ENCODE measurements around the gene CDH23.

CDH23 gene

GRCh38 chr10:71750124-71750841, 353.6 kb downstream of the CDH23 start:
- no peak for DNase-seq

GRCh38 chr10:71750986-71751385, 354.3 kb downstream of the CDH23 start:
- no peak for DNase-seq

GRCh38 chr10:71751515-71752224, 354.9 kb downstream of the CDH23 start:
- DNase-seq, result no peak

DNA sequence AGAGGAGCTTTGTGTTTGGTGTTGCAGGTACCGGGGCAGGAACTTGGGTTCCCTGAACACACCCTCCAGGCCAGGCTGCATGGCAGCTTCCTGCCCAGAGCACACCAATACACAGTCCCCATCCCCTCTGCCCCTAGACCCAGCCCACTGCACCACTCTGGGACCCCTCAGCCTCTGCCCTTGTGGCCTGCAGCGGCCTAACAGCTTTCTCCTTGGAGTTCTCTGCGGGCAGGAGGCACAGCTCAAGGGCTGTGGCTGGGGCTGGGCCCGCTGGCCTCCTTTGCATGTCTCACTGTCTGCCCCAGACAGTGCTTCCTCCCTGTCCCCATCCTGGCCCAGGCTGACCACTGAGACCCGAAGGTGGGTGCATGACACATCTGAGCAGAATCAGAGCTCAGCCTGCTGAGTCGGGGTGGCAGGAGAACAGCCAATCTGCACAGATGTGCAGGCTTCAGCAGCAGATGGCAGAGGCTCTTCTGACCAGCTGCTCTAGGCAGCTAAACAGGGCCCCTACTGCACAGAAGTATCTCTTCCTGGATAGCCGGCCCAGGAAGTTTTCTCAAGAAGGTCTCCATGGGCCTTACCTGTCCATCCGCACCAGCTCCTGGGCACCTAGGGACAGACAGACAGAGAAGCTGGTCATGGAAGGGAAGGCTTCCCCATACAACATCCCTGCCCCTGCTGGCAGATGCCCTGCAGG, 355.8 kb downstream of the CDH23 start:
- no peak for DNase-seq

DNA sequence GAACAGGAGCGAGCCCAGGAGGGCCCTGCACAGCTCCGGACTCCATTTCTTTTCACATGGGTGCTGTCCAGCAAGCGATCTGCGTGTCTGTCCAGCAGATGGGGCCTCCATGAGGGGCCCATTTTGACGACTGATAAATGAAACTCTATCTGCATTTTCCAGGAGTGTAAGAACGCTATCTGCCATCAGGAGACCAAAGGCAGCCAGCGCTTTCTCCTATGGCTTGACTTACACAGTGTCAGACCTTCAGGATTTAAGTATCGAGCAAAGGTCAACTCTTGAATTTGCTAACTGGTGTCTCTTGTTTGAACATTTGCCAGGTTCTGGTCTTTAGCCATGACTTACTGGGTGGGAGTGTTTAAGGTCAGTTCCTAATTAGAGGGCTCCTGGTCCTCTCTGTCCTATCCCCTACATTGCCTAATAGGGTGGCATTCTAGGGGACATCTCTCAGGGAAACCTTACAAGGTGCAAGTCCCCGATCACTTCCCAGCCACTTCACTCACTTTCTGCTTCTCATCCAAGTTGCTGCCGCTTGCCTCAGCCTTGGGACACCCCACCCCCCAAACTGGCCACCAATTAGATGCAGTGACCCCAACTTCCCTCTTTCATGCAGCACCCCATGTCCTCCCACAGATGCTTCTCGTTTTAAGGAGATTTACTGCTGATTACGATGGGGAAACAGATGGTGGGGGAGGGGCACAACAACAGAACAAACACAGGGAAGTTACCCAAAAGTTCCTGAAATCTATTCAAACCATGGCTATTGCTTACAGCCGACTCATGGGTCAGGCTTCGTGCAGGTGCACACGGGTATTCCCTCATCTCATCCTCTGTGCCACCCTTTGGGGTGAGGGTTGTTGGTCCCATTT, 356.6 kb downstream of the CDH23 start:
- DNase-seq, result no peak

DNA sequence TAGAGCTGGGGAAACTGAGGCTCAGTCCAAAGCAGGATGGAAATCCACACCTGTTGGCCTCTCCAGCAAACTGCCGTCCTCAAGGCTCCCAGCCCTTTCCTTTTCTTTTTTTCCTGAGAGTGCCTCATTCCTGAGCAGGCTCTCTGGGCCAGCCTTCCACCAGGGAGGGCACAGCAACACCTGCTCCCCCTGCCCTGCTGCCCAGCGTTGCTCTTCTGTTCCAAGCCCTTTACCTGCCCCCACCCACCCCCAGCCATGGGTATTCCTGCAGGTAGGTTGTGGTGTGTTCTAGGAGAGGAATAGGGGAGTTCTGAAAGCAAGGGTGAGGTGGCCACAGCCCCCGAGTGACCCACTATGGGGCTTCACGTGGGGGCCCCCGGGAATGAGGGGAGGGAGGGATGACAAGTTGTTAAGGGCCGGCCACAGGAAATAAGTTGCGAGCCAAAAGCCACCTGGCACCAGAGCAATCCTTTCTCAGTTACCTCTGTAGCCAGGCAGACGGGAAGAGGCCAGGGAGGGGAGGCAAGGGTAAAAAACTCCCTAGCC, 357.3 kb downstream of the CDH23 start:
- no peak for DNase-seq

GRCh38 chr10:71754562-71754961, 357.8 kb downstream of the CDH23 start:
- DNase-seq, result no peak

GRCh38 chr10:71755179-71755879, 358.6 kb downstream of the CDH23 start:
- DNase-seq, result no peak

- peak; percentile 43 for DNase-seq
Observed at GRCh38 chr10:71756311-71757191, 359.8 kb downstream of the CDH23 start.

DNA sequence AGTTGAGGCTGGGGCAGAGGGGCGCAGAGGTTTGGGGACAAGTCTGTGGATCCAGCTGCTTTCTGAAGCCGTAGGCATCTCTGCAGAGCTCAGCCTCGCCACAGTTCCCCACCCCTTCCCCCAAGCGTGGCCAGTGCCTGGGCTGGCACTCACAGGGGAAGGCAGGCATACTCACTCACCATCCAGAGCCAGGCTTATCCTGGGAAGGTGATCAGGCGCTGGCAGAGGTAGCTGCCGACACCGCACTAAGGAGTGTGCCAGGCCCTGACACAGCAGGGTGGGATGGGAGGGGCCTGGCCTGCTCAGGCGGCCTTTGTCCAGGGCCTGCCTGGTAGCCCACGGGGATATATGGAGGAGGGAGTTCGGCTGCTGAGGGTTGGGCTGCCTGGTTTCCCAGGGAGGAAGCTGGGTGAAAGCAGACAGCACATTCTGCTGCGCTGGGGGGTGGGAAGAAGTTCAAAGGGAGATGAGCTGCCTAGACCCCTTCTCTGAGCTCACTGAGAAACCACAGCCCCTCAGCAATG, 360.7 kb downstream of the CDH23 start:
- DNase-seq, result no peak

GRCh38 chr10:71761105-71761511, 364.4 kb downstream of the CDH23 start:
- DNase-seq, result no peak

DNA sequence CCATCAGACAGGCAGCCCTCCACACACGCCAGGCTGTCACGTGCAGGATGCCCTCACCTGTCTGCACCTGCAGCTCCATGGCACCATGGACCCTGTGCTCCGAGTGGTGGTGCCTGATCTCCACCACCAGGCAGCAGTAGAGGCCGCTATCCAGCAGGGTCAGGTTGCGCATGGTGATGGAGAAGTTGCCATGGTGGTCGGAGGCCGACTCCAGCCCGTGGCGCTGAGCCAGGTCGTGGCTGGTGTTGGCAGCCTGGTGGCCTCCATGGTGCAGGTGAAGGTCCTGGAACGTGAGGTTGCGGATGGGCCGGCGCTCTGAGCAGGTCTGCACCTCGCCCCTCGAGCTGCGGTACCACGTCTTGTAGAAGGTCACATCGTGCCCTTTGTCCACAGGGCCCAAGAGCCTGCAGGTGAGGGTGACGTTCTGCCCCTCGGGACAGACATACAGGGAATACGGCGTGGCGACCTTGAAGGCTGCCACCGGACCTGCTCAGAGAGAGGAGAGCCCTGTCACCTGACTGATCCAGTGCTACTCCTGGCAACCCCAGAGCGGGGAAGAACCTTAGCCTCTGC, 364.9 kb downstream of the CDH23 start:
- no peak for DNase-seq

- DNase-seq, result no peak
Observed at GRCh38 chr10:71762324-71762723, 365.6 kb downstream of the CDH23 start.

DNA sequence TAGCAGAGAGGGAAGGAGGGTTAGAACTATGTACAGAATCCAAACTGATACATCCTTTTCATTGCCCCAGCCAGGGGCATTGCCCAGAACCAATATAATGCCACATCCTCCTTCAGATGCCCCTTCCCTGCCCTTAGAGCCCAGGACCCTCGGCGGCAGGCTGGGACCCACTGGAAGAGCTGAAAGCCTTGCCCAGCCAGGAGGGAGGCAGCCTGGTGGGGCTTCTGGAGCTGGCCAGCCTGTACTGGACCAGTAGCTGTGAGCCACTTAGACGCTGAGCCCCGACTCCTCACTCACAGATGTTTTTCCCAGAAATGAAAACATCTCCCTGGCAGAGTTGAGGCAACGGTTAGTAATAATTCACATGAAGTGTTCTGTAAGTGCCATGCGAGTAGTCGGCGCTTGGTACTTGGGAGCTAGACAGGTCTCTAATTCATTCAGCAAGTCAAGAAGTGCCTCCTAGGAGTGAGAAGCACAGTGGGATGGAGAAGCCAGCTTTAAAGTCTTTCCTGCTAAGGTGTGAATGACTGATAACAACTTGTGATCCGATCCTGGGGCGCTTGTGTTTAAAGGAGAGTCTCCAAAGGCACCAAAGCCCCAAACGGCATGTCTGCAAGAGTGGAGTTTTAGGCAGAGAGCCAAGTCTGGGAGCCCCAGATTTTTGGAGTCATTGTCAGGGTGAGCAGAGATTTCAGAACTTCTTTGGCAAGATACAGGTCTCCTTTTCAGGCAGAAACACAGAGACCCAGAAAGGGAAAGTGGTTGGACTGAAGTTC, 366.8 kb downstream of the CDH23 start:
- no peak for DNase-seq

GRCh38 chr10:71765176-71765904, 368.6 kb downstream of the CDH23 start:
- no peak for DNase-seq

- DNase-seq, result no peak
Observed at GRCh38 chr10:71765906-71766716, 369.4 kb downstream of the CDH23 start.

GRCh38 chr10:71766717-71767419, 370.1 kb downstream of the CDH23 start:
- peak; percentile 90 for DNase-seq
